Rectal smooth muscle tissue (tissue), 1 donor: ENCODE measurements around the gene WFIKKN2.

Experiments
- H3K27ac ChIP-seq: one replicate; pipeline ENCODE4 v1.7.0; 2013; ENCODE audit warnings: low read depth, low read length, inconsistent platforms
- H3K27me3 ChIP-seq: one replicate; pipeline ENCODE4 v1.7.0; 2013; ENCODE audit warnings: low read length; ENCODE audit not compliant: control insufficient read depth, insufficient read depth
- H3K36me3 ChIP-seq: one replicate; pipeline ENCODE4 v1.7.0; 2013; ENCODE audit warnings: low read length; ENCODE audit not compliant: control insufficient read depth, insufficient read depth
- H3K4me1 ChIP-seq: one replicate; pipeline ENCODE4 v1.7.0; 2013; ENCODE audit warnings: low read length; ENCODE audit not compliant: control insufficient read depth, insufficient read depth
- H3K4me3 ChIP-seq: one replicate; pipeline ENCODE4 v1.7.0; 2013; ENCODE audit warnings: low read length
- H3K9ac ChIP-seq: one replicate; pipeline ENCODE4 v1.7.0; 2013; ENCODE audit warnings: low read length

The WFIKKN2 gene

DNA sequence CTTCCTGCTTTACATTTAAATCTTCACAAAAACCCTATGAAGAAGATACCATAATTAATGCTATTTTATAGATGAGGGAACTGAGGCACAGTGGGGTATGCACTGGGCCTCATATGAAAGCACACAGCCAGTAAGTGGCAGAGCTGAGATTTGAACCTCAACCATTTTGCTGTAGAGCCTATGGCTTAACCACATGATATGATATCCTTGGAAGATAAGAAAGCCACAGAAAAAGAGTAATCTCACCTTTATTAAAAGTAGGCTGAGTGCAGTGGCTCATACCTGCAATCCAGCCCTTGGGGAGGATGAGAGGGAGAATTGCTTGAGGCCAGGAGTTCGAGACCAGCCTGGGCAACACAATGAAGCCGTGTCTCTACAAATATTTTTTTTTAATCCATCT is 45.8 kb downstream of the WFIKKN2 start:
- Histone ChIP-seq H3K4me1 (no peaks in the 10 kb centered on the region), H3K9ac (no peak overlapping the region), H3K27me3 (no peaks in the 10 kb centered on the region), H3K27ac (no peak overlapping the region), H3K4me3 (no peak overlapping the region), H3K36me3 (no peaks in the 10 kb centered on the region)

- Histone ChIP-seq H3K4me3 (no peak overlapping the region), H3K27me3 (no peaks in the 10 kb centered on the region), H3K27ac (no peak overlapping the region), H3K4me1 (no peaks in the 10 kb centered on the region), H3K36me3 (no peaks in the 10 kb centered on the region), H3K9ac (no peak overlapping the region)
Observed at GRCh38 chr17:50882851-50883250, 47.5 kb downstream of the WFIKKN2 start.

- H3K4me3 ChIP-seq: no peak overlapping the region
- H3K27ac ChIP-seq: no peak overlapping the region
- no peaks in the 10 kb centered on the region for H3K36me3 ChIP-seq
- H3K4me1 ChIP-seq: no peaks in the 10 kb centered on the region
- H3K9ac ChIP-seq: no peak overlapping the region
- no peaks in the 10 kb centered on the region for H3K27me3 ChIP-seq
Observed at GRCh38 chr17:50883850-50884438, 48.6 kb downstream of the WFIKKN2 start.

GRCh38 chr17:50884439-50885311 is 49.3 kb downstream of the WFIKKN2 start:
- Histone ChIP-seq H3K4me1 (no peaks in the 10 kb centered on the region), H3K9ac (no peak overlapping the region), H3K4me3 (no peak overlapping the region), H3K27ac (no peak overlapping the region), H3K27me3 (no peaks in the 10 kb centered on the region), H3K36me3 (no peaks in the 10 kb centered on the region)

- Histone ChIP-seq H3K4me1 (no peaks in the 10 kb centered on the region), H3K4me3 (no peak overlapping the region), H3K36me3 (no peaks in the 10 kb centered on the region), H3K9ac (no peak overlapping the region), H3K27ac (no peak overlapping the region), H3K27me3 (no peaks in the 10 kb centered on the region)
Observed at GRCh38 chr17:50887705-50888245, 52.4 kb downstream of the WFIKKN2 start.

DNA sequence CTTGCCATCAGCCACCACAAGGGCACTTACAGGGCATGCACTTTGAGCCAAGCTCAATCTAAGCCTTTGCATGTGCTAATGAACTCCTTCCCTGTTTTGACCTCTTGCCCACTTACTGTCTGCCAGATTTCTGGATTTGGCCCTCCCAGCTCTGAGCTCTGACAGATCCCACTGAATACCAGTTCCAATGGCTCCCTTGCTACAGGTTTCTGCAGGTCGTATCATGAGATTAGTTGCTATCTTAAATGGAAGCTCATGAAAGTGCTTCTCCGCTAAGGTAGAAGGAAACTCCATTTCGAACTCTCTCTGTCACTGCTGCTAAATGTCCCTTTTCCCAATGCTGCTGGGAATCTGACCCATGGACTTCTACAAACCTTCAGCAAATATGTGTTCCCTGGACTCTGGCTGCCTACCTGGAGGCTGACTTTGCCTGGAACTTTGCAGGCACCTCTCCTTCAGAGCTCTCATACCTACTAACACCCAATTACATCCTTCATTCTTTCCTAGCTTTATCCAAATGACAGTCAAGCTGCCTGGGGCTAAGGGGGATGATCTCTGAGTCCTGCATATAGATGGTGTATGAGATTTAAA is 54.2 kb downstream of the WFIKKN2 start:
- no peak overlapping the region for H3K9ac ChIP-seq
- peaks cover 9% of the 10 kb centered on the region for H3K4me1 ChIP-seq
- no peaks in the 10 kb centered on the region for H3K36me3 ChIP-seq
- H3K27me3 ChIP-seq: no peaks in the 10 kb centered on the region
- no peak overlapping the region for H3K4me3 ChIP-seq
- H3K27ac ChIP-seq: no peak overlapping the region

- no peak overlapping the region for H3K4me3 ChIP-seq
- H3K27me3 ChIP-seq: no peaks in the 10 kb centered on the region
- no peak overlapping the region for H3K27ac ChIP-seq
- H3K4me1 ChIP-seq: peaks cover 9% of the 10 kb centered on the region
- no peak overlapping the region for H3K9ac ChIP-seq
- no peaks in the 10 kb centered on the region for H3K36me3 ChIP-seq
Observed at GRCh38 chr17:50890675-50891516, 55.5 kb downstream of the WFIKKN2 start.

GRCh38 chr17:50891577-50891989 is 56.2 kb downstream of the WFIKKN2 start:
- no peak overlapping the region for H3K27ac ChIP-seq
- H3K9ac ChIP-seq: no peak overlapping the region
- H3K27me3 ChIP-seq: no peaks in the 10 kb centered on the region
- peaks cover 9% of the 10 kb centered on the region for H3K4me1 ChIP-seq
- no peak overlapping the region for H3K4me3 ChIP-seq
- no peaks in the 10 kb centered on the region for H3K36me3 ChIP-seq
